ENCODE measurements around the gene DPP4.

DNA sequence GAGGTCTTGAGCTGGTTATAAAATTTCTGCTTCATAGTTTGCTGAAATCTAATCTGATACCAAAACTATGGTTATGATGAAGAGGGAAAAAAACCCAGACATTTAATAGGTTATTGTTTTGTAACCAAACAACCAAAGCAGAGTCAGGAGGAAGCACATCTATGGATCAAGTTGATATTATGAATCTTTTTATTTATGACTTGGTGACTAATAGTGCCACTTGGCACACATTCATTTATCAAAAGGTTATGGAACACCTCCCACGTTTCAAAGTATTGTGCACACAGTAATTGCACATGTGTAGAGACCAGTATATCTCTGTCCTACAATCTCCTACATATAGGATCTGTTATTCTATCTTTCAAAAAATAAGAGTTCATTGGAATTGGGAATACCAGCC, 93.0 kb downstream of the DPP4 start:
- TF ChIP-seq, protein P1, sequence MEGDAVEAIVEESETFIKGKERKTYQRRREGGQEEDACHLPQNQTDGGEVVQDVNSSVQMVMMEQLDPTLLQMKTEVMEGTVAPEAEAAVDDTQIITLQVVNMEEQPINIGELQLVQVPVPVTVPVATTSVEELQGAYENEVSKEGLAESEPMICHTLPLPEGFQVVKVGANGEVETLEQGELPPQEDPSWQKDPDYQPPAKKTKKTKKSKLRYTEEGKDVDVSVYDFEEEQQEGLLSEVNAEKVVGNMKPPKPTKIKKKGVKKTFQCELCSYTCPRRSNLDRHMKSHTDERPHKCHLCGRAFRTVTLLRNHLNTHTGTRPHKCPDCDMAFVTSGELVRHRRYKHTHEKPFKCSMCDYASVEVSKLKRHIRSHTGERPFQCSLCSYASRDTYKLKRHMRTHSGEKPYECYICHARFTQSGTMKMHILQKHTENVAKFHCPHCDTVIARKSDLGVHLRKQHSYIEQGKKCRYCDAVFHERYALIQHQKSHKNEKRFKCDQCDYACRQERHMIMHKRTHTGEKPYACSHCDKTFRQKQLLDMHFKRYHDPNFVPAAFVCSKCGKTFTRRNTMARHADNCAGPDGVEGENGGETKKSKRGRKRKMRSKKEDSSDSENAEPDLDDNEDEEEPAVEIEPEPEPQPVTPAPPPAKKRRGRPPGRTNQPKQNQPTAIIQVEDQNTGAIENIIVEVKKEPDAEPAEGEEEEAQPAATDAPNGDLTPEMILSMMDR (IDR thresholded peaks at IDR 0.05): no peak
- TF ChIP-seq POLR2A (IDR thresholded peaks at IDR 0.05): no peak
